ENCODE results near the gene SSH2.
"Not testable (repeated sequence)": the region's sequence is repeated elsewhere in the genome, so short reads cannot be mapped to it uniquely, and the experiment has no call there.

SSH2 gene

DNA sequence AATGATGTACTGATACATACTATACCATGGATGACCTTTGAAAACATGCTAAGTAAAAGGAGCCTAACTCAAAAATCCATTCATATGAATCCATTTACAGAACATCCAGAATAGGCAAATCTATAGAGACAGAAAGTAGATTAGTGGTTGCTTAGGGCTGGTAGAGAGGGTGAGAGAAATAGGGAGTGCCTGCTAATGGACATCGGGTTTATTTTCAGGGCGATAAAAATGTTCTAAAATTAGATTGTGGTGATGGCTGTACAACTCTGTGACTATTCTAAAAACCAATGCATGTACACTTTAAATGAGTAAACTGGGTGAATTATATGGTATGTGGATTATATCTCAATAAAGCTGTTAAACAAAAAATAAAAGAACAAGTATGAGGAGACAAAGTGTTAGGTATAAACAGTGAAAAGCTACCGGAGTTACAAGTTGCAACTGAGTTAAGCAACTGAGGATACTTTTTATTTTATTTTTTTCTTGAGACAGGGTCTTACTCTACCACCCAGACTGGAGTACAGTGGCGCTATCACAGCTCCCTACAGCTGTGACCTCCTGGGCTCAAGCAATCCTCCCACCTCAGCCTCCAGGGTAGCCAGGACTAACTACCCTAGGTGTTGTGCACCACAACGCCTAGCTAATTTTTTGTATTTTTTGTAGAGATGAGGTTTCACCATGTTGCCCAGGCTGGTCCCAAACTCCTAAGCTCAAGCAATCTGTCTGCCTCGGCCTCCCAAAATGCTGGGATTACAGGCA is 231.8 kb downstream of the SSH2 start:
- DNase-seq = no peak

DNA sequence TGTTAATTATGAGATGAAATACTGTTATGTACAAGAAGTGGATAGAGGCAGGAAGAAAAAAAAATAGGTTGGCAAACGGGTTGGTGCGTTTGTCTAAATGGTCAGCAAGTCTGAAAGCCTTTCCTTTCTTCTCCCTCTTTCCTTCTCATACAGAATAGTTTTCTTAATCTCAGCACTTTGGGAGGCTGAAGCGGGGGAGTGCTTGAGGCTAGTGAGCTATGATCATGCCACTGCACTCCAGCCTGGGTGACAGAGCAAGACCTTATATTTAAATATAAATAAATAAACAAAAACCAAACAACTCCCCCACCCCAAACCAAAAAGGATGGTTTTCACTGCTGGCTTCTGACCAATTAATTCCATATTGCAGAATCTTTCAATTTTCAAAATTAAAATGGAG is 232.7 kb downstream of the SSH2 start:
- DNase-seq = no peak

DNA sequence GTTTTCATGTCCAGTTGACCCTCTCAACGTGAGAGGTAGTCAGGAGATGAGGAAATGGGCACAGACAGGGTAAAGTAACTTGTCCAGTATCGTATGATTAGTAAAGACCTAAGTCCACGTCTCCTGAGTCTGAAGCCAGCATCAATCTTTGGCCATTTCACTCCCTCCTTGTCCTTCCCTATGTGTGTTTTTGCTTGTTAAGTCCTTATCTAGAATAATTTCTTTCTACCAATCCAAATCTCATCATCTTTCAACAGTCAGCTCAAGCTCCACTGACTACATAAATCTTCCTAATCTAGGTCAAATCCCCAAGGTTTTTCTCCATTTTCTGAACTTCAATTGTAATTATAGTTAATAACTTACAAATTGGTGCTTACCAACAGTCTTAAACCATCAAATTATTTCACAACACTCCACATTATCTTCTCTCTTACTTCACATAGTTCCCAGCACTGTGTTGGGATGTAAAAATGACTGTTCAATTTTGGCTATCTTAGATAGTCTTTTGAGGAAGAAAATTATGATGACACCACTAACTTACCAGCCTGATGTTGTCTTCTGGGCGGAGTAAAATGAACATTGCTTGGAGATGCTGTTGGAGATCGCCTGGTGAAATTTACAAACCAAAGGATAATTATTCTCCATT is 235.0 kb downstream of the SSH2 start:
- DNase-seq = no peak

DNA sequence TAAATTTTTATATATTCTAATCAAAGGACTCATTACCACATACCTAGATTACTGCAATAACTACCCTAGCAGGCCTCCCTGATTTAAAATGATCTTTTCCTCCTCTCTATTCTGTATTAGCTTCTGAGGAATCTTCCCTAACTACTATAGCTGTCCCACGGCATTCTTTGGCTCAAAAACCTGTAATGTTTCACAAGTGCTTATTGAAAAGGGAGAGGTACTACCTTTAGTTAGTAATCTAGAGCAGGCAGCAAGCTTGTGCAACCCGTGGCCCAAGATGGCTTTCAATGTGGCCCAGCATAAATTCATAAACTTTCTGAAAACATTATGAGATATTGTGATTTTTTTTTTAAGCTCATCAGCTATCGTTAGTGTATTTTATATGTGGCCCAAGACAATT is 236.3 kb downstream of the SSH2 start:
- no peak for DNase-seq

DNA sequence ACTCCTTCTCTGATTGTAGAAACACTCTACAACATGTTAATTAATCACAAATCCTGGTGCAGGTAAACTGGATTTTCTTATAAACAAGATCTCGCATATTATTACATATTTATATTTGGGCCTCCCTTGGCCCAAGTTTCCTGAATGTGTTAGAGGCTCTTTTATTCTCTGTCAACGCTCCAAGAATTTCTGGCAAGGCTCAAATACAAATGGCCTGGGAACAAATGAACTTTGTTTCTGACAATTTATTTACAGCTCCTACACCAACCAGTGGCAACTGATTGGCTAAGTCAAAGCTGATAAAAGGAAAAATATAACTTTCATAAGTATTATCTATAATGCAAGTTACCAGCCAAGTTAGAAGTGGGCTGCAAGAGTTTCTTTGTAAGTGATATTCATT is 242.4 kb downstream of the SSH2 start:
- no peak for DNase-seq

DNA sequence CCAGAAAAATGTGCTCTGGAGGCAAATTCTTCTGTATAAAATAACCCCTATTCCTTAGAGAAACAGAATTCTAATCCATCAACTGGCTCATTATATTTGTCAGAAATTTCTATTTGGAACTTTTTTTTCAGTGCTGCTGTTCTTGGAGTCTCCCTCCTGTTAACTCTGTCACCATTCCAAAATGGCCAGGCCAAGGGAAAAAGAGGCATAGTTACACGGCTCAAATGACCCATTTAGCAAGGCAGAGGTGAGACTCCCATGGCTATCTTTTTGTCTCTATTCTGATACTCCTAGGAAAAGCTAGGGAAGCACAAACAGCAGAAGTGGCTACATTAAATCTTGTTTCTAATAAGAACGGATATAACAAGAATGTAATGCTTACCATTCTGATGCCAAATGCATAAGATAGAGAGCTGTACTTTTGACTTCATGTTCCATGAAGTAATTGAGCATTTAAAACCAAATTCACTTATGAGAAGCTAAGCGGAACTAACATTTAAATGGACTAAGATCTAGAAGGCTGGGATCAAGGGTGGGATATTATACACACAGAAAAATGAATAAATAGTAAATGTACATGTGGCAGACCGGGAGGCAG is 242.9 kb downstream of the SSH2 start:
- DNase-seq = no peak

DNA sequence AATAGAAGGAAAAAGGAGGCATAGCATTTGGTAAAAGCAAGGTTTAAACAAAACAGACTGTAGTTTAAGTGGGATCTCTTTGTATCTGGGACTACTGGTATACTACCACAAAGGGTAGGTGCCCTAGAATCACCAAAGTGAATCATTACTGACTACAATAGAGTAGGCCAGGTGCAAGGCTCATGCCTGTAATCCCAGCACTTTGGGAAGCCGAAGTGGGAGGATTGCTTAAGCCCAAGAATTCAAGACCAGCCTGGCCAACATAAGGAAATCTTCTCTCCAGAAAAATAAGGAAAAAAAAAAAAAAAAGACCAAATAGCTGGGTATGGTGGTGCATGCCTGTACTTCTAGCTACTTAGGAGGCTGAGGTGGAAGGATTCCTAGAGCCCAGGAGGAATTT is 246.5 kb downstream of the SSH2 start:
- no peak for DNase-seq

DNA sequence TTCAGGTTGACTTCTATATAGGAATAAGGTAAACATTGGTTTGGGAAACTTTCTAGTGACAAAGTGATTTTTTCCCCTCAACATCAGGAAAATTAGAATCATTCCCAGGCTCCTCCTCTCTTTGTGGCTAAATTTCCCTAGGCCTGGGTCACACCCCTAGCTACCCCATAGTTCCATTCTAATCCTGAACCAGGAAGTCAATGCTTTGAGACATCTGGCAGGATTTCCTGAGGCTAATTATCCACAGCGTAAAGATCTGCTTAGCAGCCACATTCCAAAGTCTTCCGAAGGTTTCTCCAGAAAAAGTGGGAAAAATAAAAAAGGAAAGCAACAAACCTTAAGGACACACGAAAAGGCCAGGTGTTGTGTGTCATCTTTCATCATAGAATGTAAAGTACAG is 247.0 kb downstream of the SSH2 start:
- DNase-seq = no peak

DNA sequence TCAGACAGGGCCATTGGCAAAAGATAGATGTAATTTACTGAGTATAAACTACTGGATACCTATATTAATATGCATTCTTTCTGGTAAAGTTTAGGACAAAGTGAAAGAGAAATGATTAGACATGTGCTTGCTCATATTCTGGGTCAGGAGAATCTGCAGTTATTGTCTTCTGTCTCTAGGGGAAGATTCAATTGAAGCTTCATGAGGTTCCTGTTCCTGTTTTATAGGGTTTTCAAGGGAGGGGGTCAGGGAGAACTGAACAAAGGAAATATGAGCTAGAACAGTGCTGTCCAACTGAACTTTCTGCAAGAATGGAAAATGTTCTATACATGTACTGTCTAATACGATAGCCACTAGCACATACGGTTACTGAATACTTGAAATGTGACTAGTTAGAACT is 248.0 kb downstream of the SSH2 start:
- DNase-seq = no peak

DNA sequence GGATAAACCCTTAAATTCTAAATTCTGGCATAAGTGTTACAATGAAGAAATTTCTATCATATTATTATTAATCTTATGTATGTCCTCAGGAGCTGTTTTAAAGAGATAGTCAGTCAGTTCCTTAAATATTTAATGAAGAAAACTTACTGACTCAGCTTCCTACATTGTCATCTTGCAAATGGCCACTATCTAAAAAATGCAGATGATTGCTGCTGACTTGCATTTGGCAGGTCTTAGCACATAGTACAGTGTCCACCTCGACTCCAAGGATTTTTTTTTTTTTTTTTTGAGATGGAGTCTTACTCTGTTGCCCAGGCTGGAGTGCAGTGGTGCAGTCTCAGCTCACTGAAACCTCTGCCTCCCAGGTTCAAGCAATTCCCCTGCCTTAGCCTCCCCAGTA is 252.2 kb downstream of the SSH2 start:
- DNase-seq = no peak

DNA sequence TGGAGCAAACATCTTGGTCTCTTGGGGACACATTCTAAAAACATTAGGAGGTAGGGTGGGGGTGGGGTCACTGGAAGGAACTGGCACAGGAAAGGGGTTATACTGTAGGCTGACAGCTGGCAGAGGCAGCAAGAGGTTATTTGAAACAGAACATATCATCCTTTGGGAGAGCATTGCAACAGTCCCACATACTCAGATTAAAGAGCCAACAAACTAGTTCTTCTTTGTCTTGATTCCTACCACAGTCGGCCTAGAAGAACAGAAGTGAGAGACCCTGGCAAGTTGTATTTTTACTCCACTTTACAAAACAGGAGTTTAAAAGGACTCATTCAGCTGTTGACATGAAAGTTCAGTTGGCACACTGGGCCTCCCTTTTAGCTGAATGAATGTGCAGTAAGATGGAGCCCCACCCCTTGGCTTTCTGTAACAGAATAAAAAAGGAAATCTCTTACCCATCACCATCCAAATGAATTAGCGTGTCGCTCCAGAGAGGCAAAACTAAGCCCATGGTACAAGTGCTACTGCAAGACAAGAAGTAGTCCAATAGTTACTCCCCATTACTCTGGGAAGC is 252.7 kb downstream of the SSH2 start:
- DNase-seq = no peak

DNA sequence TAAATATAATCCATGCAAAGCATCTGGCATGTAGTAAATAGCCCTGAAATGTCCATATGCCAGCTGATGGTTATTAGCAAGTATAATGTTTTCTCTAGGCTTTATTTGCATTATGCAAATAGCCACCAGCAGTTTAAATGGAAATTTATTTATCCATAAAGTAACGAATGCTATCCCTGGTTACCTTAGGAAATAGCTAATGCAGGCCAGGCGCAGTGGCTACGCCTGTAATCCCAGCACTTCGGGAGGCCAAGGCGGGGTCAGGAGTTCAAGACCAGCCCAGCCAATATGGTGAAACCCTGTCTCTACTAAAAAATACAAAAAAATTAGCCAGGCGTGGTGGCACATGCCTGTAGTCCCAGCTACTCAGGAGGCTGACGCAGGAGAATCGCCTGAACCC is 254.1 kb downstream of the SSH2 start:
- not testable (repeated sequence) for DNase-seq

DNA sequence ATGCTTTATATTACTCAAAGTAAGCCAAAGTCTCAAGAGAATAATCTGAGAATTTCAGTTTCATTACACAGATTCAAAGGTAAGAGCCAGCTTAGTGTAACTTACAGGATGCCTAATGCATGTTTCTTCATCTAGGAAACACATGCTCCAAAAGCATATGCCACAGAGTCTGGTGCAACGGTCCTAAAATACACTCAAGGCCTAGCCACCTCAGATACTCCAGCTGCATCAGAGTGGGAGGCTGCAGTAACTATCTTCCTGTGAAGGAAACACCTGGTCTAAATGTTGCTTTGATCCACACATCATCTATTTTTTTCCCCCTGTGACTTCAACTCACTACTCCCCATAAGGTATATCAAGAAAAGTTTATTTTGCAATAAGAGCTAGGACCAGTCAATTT is 255.7 kb downstream of the SSH2 start:
- DNase-seq = no peak

DNA sequence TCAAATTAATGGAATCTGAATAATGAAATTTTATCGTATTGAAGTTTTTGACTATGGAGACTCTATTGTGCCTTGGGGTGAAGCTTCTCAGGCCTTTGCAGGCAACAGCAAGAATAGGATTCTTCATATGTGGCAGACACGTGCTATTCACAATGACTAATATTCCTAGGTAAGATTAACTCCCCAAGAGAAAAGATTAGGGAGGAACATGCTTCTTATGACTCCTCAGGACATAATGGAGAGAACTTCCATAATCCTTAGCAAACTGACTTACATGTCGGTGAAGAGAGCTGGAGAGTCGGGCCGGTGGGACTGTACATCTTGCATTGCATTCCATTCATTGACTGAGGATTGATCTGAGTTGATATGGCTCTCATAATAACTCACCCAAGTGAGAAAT is 258.4 kb downstream of the SSH2 start:
- DNase-seq = no peak

DNA sequence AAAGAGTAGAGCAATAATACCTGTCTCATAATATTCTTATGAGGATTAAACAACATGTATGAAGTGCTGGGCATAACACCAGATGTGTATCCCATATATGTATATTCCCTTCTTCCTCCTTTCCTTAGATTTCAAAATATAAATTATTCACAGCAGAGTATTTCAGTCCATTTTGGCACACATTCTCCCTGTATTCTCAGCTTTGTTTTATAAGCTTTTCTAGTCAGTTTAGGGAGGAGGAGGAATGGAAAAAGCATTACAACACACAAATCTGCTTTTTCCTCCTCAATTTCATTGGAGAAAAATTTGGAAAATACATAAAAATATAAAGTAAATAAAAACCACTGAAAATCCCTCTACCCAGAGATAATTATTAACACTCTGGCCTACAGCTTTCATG is 260.8 kb downstream of the SSH2 start:
- no peak for DNase-seq

DNA sequence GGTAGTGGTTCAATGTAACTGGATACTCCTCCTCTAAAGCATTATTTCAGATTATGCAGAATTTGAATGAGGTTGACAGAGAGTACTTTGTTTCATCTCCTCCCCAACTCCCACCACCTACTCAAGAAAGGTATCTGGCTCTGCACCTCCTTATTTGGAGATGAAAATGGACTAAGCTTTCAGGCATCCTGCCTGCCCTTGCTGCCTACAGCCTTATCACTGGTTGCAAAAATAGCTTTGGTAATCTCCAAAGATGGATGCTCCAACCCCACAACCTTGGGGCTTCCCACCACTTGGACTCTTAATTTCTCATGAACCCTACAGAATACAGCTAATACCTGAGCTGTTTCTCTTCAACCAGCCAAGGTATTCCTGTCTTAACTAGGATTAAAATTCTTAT is 262.1 kb downstream of the SSH2 start:
- no peak for DNase-seq

DNA sequence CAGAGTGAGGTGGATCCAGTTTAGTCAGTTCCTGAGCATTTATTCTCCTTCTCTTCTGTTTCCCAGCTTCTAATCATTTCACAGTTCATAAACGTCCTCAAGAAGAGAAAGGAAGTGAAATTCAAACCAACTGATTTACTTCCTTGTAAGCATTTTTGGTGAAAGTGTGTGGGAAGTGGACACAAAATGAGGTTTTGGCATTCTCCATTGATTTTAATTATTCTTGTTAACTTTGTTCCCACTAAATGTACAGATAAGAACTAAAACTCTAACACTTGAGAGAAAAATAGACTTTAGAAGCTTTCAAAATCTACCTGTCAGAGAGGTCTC is 264.6 kb downstream of the SSH2 start:
- DNase-seq = no peak

DNA sequence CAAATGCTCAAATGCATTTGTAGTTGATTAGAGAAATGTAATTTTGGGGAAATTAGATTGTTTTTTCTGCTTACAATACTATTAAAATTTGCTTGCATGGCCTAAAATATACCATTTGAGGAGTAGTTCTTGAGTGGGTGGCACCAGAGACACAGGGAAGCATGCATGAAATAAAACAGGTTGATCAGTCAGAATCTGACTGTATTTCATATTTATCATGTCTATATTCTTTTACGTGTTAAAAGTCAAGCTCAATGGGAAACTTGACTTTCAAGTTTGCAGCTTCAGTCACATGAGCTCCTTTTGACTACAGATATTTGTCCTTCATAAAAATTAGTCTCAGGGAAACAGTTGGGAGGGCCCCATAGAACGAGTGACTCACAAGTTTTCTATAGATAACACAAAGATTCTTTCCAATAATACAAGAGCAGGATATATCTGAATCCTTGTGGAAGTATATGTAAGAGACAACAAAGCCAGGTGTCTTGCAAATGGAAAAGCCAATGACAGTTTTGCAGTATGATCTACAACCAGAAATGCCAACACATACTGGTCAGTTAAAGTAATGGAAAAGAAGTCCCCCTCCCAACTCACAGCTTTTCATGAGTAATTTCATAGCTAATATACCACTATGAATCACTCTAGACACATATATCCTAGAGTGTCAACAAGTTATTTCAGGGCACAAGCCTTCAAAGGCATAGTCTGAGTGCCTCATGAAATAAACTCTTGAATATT is 265.1 kb downstream of the SSH2 start:
- DNase-seq = no peak

DNA sequence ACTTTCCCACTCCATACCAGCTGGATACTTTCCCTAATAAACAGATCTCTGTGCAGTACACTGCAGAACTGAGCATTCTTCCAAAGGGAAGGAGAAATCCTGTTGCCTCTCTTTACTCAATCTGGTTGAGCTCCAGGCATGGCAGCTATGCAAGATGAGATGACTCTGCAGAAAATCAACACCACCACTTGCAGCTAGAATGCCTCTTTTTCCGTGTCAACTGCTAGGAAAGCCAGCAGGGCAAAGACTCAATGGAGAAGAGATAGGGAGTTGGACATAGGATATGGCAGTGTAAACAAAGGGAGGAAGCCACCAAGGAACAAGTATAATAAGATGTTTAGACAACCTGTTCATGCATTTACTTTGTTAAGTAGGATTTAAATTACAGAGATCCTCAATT is 266.9 kb downstream of the SSH2 start:
- DNase-seq = no peak

DNA sequence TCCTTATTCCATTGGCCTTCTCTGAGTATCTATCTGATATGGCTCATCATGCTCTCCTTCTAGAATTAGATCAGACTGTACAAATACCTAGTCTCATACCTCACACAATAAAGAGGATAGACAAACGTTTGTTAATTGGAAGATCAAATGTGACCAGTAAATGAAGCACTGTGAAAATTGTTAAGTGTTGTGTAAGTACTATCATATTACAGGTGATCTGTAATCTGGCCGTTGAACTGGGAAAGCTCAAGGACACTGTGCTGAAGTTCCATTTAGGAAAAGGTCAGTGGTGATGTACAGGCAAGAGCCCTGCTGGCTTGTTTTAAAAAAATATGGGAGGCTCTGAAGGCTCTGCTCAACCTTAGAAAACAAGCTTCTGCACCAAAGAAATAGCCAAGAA is 268.8 kb downstream of the SSH2 start:
- no peak for DNase-seq

DNA sequence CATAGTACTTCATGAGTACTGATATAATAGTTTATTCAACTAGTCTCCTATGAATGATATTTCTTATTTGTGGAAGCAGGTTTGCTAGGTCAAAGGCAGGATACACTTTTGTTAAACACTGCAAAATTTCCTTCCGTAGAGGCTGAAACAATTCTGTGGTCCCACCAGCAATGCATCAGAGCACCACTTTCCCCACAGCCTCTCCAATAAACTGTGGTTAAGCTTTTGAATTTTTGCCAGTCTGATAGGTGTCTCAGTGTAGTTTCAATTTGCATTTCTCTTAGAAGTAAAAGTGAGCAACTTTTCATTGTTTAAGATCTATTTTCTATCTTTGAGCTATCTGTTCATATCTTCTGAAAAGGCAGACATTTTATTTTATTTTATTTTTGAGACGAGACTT is 270.9 kb downstream of the SSH2 start:
- no peak for DNase-seq

DNA sequence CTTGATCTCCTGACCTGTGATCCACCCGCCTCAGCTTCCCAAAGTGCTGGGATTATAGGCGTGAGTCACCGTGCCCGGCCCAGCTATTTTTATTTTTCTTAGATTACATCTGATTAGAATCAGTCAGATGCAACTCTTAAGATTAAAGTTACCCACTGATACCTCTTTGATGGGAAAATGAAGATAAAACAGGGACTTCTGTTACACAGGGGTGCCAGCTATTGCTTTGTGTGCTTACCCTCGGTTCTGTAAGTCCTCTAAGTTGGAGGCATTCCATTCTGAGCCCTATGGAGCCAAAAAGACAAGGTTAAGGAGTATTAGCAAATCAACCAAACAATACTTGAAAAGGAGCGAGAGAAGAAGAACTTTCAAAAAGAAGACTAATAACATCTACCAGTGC is 274.7 kb downstream of the SSH2 start:
- DNase-seq = no peak

DNA sequence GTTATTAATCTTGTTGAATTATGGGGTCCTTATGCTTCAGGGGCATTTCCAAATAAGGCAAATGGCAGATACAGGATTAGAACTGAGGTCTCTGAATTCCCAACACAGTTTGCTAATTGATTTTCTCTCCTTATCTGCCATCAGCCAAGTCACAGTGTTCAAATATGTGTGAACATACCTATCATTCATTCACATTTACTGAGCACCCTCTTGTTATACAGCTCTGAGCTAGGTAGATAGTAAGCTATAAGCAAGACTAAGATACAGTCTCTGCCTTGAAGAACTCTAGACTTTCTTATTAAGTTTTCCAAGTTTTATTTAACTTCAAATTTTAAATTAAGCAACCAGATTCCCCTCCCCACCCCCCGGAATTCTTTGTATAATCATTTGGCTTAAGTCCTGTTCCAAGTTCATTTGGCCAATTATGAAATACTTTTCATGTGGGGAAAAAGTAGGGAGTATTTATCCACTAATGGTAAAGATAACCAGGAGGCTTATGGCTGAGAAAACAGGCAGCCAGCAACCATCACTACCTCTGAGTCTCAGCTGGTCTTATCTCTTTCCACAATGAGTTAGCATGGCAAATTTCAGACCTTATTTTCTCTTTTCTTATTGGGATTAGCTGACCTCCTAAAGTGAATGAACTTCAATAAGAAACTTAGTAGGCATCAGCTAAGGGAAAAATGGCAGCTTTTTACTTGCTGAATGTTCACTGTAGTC is 275.9 kb downstream of the SSH2 start:
- no peak for DNase-seq

All from activated gamma-delta T cell (primary cell).